DMS153 (cell line): ENCODE measurements around the gene BBX.
A peak's percentile ranks its signal among the peaks of the same experiment; 100 is the strongest.

ENCODE experiments used
- DNase-seq: peaks from one replicate; lab custom pipeline; 2025; lab: John Stamatoyannopoulos, UW

Gene BBX

GRCh38 chr3:107522510-107523288 lies at the start of gene BBX:
Gene BBX, plus strand, starts transcription at chr3:107522962. Its CDS starts 187,499 bp downstream, at chr3:107710461.
- DNase-seq: peak; percentile 92

DNA sequence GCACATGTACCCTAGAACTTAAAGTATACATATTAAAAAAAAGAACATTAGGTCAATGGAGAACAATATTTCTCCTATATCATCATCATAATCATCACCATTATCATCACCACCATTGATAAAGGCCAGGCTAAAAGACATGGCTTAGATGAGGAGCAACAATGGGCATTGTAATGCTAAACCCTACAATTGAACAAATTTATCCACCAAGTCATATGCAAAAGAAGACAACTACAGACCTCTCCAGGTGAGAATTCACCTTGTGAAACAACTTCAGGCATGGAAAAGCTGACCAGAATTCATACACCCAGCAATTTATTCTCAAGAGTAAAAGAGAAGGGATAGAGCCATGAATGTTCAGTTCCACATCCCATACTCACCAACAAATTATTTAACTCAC lies 46.3 kb upstream of the BBX start:
- no peak for DNase-seq

GRCh38 chr3:107487490-107487889 lies 35.3 kb upstream of the BBX start:
- DNase-seq: no peak

- DNase-seq: no peak
Observed at GRCh38 chr3:107488942-107489341, 33.8 kb upstream of the BBX start.

DNA sequence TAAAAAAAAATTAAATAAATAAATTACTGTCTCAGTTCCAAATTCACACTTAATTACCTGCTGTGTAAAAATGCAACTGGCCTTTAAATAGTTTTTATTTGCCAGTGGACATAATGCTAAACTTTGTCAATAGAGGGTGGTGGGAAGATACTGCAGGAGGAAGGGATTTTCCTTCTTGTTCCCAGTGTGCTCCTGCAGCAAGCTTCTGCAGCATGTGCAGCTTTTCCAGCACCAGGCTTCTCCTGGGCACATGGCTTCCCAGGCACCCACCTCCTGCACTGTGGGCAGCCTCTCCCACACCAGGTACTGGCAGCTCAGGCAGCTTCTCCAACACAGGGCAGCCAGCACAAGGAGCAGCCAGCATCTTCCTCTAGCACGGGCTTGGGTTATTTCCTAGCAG lies 29.6 kb upstream of the BBX start:
- DNase-seq: no peak

GRCh38 chr3:107496855-107497254 lies 25.9 kb upstream of the BBX start:
- DNase-seq: no peak

- DNase-seq: no peak
Observed at GRCh38 chr3:107498646-107499045, 24.1 kb upstream of the BBX start.

DNA sequence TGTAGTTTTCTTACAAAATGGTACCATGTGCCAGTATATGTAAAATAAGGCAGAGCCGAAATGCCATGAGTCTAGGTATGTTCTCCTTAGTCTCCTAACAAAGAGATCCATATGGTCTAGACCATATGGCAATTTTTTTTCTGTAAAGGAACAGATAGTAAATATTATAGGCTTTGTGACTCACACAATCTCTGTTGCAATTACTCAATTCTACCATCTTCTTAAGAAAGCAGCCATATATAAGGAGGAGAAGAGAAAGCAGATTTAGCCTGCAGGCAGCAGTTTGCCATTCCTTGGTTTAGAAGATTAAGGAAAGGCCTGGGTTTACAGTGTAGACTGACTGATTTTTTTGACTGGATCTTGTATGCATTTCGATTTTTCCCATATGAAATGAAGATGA lies 16.3 kb upstream of the BBX start:
- no peak for DNase-seq

DNA sequence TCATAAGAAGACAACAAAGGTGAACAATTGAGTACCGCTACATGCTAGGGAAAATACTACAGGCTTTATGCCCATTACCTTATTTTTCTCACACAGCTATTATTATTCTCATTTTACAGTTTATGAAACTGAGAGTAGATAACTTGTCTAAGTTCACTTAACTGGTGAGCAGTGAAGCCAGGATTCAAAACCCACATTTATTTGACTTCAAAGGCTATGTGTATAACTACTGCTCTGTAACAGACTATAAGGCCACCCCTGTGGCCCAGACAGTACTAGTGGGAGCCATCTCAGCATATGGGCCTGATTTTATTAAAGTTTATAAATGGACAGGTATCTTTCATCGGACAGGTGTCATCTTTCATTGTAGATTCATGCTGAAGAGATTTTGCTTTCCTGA lies 14.4 kb upstream of the BBX start:
- no peak for DNase-seq

- DNase-seq: no peak
Observed at GRCh38 chr3:107512108-107512507, 10.7 kb upstream of the BBX start.

DNA sequence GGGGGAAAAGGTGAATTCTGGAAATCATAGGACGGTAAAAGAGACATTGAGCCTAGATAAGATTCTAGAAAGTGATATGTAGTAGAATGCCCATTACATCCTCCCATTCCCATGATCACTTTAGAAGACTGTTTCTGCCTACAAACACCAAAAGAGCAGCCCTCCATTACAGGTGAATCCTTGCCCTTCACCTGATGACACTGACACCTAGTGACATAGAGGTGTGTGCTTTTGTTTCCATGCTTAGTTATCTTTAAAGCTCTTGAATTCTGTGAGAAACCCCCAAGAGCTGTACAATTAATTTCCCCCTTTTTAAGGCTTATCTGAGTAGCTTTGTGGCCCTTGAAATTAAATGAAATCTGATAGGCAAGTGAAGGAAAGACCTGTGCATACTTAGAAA lies 8.3 kb upstream of the BBX start:
- DNase-seq: no peak

DNA sequence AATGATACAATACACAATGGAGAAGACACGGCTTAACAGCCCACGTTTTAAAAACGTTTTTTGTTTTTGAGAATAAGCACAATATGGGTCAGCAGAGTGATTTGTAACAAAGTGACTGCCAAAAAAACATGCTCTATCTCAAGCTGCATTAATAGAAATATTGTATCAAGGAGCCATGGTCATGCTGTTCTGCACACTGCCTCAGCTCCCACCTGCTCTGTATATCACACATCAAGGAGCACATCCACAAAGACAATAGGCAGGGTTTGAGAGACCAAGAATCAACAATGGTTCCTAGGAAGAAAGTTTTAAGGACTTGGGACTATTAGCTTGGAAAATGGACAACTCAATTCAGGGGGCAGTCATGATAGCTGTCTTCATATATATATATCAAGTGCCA lies 6.3 kb upstream of the BBX start:
- no peak for DNase-seq

DNA sequence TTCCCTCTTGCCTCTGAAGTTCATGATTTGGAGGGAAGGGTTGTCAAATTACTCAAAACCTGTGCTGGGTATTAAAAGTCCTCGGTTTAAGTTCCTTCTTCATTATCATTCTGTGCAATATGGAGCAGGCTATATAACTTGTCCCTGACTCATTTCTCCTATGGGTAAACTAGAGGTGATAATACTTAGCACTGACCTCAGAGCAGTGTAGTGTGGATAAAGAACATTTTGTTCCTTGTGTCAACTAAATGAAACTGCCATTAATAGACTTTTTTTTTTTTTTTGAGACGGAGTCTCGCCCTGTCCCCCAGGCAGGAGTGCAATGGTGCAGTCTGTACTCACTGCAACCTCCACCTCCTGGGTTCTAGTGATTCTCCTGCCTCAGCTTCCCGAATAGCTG lies 2.2 kb upstream of the BBX start:
- no peak for DNase-seq

GRCh38 chr3:107521469-107522059 lies 1.2 kb upstream of the BBX start:
- DNase-seq: no peak

GRCh38 chr3:107523289-107523538 lies 452 bp downstream of the BBX start:
- DNase-seq: no peak

DNA sequence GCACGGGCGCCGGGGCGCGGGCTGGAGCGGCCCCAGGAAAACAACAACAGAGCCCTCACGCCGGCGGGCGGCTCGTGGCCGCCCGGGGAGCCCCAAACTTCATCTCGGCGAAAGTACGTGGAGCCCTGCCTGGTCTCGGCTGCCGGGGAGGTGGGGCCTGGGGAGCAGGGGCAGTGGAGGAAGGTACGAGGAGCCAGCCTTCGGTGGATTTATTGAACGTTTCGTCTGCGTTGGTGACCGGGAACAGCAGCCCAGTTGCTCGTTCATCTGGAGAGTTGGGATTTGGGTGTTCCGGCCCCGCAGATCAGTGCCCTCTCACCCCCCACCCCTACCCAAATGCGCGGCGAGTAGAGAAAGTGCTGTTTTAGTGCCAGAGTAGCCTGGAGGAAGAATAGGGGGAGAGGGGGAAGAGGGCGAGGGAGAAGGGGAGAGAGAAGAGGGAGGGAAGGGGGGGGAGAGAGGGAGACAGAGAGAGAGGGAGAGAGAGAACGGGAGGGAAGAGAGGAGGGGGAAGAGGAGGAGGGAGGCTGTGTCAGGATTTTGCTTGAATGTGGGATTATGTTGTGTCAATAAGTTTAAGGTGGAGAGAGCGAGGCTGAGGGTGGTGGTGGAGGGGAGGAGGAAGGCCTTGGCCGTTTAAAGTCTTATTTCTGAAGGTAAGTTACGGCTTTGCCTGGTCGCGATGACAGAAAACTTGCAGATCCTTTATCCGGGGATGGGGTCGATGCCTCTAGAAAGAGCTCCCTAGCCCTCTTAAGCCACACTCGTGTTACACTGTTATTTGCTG lies 970 bp downstream of the BBX start:
- peak; percentile 22 for DNase-seq

- DNase-seq: no peak
Observed at GRCh38 chr3:107524326-107524840, 1.6 kb downstream of the BBX start.

DNA sequence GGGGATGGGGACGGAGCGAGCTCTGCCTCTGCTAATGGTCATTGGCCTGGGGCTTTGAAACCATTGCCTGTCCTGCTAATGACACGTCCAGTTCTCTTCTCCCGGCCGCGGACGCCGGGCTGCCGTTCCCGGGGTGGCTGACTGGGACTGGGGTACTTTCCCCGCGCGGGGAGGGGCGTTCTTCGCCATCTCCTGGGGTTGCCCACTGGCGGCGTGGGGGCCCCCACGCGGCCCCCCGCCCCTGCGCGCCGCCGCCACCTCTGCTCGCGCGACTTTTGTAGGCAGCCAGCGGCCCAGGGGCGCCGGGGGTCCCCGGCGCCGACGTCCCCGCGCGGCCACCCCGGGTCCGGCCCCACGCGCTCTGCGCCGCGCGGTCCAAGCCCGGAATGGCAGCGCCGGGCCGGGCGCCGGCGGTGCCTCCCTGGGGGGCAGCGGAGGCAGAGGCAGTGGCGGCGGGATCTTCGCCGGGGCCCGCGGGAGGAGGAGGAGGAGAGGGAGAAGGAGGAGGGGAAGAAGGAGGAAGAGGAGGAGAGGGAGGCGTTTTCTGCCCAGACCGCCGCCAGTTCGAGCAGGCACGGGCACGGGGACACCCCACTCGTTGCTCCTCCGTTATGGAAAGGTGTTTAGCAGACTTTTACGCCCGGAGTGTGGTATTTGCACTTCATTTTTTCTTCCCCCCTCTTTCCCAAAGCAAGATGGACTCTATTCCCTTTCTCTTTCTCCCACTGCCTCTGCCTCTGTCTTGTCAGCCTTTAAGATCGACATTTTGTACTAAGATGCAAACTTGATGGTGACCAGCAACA lies 2.3 kb downstream of the BBX start:
- no peak for DNase-seq

DNA sequence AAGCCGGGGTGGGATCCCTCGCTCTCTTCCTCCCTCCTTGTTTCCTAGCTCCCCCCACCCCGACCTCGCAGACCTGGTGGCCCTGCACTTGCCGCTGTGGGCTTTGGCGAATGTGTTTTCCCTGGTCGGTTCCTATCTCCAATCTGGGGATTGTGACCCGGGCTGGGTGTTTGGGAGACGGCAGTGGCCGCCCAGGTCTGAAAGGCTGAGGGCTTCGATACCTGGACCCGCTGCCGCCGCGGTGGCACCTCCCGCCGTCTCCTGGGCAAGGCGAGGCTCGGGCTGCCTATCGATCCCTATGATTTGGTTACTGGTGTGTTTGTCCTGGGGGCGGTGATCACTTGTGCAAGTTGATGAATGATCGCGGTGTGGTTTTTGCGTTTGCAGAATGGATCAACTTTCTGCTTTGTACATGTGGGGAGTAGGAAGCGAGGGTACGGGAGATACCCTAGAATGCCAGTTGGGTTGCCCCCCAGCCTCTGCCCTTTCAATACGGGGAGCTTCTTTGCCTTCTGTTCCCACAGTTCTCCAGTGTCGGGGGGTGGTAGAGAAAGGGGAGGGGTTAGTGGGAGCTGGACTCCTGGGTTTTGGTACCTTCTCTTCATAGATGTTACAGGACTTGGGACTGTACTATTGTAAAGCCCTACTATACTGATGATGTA lies 3.0 kb downstream of the BBX start:
- DNase-seq: no peak

DNA sequence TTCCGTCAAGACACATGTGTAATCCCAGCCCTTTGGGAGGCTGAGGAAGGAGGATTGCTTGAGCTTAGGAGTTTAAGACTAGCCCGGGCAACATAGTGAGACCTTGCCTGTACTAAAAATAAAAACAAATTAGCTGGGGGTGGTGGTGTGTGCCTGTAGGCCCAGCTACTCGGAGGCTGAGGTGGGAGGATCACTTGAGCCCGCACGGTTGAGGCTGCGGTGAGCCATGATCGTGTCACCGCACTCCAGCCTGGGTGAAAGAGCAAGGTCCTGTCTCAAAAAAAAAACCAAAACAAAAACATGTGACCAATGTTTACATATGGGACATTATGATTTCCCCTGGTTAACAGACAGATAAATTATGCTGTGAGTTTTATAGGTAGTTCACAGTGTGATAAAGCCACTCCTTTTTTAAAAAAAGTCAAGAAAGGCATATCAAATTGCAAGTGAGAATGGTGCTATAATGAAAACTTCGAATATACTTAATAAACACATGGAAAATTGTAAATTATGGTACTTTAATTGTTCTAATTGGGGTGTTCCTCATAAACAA lies 9.2 kb downstream of the BBX start:
- no peak for DNase-seq

DNA sequence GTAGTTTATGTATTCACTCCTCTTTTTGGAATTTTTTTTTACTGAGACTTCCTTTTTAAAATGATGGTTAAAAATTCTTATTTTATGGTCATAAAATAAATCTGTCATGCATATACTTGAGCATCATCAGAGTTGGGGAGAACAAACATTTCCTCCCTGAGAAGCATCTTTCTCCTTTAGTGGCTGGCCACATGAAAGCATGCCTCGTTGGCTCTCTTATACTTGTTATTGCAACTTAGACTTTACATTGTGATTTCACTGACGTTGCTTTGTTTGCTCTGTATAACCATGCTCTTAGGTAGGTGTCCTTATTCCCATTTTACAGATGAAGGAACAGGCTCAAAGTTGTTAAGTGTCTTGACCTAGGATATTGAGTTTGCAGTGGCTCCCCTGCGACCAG lies 18.1 kb downstream of the BBX start:
- no peak for DNase-seq

GRCh38 chr3:107542665-107543064 lies 19.9 kb downstream of the BBX start:
- DNase-seq: no peak
